Measurements from ENCODE around the gene CDH11.

GRCh38 chr16:64924086-64924485, 197.8 kb downstream of the CDH11 start:
- TF ChIP-seq CTCF (IDR thresholded peaks at IDR 0.05) (no peak), POLR2A (IDR thresholded peaks at IDR 0.05) (no peak)
